ENCODE measurements around the gene ZNF77.
"Not testable (repeated sequence)": the region's sequence is repeated elsewhere in the genome, so short reads cannot be mapped to it uniquely, and the experiment has no call there.

DNA sequence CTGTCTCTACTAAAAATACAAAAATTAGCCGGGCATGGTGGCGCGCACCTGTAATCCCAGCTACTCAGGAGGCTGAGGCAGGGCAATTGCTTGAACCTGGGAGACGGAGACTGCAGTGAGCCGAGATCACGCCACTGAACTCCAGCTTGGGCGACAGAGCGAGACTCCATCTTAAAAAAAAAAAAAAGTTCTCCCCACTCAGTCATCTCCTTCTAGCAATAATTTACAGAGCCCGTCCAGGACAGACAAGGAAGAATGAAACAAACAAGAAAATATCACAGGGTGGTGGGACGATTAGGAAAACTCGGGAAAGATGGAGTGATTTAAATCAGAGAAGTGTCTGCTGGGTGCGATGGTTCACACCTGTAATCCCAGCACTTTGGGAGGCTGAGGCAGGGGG lies 18.9 kb upstream of the ZNF77 start:
- TF ChIP-seq, protein P1, sequence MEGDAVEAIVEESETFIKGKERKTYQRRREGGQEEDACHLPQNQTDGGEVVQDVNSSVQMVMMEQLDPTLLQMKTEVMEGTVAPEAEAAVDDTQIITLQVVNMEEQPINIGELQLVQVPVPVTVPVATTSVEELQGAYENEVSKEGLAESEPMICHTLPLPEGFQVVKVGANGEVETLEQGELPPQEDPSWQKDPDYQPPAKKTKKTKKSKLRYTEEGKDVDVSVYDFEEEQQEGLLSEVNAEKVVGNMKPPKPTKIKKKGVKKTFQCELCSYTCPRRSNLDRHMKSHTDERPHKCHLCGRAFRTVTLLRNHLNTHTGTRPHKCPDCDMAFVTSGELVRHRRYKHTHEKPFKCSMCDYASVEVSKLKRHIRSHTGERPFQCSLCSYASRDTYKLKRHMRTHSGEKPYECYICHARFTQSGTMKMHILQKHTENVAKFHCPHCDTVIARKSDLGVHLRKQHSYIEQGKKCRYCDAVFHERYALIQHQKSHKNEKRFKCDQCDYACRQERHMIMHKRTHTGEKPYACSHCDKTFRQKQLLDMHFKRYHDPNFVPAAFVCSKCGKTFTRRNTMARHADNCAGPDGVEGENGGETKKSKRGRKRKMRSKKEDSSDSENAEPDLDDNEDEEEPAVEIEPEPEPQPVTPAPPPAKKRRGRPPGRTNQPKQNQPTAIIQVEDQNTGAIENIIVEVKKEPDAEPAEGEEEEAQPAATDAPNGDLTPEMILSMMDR (IDR thresholded peaks at IDR 0.05; ENCODE audit: poor library complexity, severe bottlenecking): not testable (repeated sequence)
- TF ChIP-seq EZH2 (IDR thresholded peaks at IDR 0.05; ENCODE audit: borderline replicate concordance, insufficient read depth, low read length, poor library complexity, severe bottlenecking): not testable (repeated sequence)
